Pons (tissue), 1 donor: Measurements from ENCODE around the gene NEK1.
A peak's percentile ranks its signal among the peaks of the same experiment; 100 is the strongest.

ENCODE experiments used
- DNase-seq: peaks from one replicate; pipeline ENCODE4 v3.0.0-alpha.2; 2016; ENCODE audit warnings: low spot score

The NEK1 gene, protein sequence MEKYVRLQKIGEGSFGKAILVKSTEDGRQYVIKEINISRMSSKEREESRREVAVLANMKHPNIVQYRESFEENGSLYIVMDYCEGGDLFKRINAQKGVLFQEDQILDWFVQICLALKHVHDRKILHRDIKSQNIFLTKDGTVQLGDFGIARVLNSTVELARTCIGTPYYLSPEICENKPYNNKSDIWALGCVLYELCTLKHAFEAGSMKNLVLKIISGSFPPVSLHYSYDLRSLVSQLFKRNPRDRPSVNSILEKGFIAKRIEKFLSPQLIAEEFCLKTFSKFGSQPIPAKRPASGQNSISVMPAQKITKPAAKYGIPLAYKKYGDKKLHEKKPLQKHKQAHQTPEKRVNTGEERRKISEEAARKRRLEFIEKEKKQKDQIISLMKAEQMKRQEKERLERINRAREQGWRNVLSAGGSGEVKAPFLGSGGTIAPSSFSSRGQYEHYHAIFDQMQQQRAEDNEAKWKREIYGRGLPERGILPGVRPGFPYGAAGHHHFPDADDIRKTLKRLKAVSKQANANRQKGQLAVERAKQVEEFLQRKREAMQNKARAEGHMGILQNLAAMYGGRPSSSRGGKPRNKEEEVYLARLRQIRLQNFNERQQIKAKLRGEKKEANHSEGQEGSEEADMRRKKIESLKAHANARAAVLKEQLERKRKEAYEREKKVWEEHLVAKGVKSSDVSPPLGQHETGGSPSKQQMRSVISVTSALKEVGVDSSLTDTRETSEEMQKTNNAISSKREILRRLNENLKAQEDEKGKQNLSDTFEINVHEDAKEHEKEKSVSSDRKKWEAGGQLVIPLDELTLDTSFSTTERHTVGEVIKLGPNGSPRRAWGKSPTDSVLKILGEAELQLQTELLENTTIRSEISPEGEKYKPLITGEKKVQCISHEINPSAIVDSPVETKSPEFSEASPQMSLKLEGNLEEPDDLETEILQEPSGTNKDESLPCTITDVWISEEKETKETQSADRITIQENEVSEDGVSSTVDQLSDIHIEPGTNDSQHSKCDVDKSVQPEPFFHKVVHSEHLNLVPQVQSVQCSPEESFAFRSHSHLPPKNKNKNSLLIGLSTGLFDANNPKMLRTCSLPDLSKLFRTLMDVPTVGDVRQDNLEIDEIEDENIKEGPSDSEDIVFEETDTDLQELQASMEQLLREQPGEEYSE (N-terminal part only)

DNA sequence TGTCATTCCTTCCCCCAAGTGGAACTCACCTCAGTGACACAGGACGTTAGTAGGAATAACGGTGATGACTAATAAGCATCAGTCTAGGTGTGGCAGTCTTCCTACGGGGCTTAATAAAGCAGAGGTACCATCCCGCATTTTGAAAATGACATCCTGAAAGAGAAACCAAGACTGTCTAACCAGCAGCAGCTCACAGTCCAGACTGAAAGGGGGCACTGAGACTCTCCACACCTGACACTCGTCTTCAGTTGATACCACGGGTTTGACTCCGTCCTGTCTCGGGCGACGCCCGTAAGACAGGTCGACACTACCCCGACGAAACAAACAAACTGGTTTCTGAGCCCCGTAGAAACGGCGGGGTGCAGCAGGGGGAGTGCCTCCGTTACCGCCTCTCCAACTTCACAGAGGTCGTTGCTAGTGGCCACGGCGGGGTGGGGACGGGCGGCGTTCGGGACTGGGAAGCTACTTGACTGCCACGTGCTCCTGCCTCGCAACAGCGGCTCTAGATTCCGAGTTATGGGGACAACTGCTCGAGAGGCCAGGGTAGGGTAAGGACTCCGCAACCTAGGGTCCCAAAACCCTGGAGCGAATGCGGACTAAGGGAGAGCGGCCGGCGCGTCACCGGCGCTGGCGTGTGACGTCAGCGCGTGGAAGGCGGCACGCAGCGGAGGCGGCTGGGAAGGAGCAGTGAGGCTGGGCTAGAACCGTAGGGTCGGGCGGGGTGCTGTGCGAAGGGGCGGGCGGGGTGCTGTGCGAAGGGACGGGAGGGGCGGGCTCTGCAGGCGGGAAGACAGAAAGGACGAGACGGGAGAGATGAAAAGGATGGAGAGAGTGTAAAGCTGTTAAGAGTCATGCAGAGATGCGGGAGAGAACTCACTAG lies at the start of gene NEK1:
Gene NEK1 (minus strand): TSS at position 593 of the 880 bp plus-strand sequence. CDS start 9,953 bp downstream, outside the sequence.
- DNase-seq = peak; percentile 84

- no peak for DNase-seq
Observed at GRCh38 chr4:169661761-169662160, 49.4 kb upstream of the NEK1 start.

DNA sequence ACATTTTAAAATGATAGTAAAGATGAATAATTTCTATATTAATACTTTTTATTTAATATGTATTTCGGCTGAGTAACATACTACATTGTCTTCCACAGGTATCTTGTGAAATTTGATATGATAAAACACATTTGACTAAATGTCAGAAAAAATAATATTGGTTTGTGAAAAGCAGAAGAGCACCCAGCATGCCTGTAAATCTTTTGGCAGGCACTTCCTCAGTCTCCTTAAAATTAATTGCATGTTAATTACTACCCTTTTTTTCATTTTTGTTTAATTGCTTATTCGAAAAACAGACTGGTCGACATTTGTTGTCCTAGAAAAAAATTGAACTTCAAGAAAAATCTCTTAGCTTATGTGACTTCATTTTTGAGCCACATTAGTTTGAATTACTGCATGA lies 48.5 kb upstream of the NEK1 start:
- peak; percentile 25 for DNase-seq

GRCh38 chr4:169659716-169660670 lies 47.6 kb upstream of the NEK1 start:
- DNase-seq = peak; percentile 93

DNA sequence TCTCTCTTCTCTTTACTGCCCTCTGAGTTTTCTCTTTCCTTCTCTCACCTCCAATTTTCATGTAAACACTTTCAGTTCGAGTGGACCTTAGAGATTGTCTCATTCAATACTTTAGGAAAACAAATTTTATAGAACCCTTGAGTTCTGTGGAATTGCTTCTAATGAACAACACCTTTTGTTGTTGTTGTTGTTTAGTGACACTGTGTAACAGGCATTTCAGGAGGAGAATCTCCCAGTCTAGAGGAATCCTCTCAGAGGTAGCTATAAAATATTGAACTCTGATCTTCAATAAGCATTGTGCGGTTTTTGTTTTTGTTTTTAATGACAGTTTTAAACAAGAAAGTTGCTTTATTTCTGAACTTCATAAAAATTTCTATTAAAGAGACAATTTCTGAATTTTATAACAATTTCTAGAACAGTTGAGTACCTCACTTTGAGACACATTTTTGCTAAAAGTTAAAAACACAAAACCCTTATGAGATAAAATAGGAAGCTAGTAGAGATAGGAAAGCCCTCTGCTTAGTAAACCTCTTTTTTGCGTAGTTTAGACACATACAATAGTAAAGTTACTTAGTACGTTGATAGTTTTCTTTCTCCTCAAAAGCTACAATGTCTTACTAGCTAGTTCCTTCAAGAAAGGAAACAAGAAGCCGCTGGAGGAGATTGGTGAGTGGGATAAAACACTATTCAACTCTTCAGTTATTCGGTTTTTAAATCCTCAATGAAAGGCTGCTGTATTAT lies 46.8 kb upstream of the NEK1 start:
- DNase-seq = peak; percentile 56

DNA sequence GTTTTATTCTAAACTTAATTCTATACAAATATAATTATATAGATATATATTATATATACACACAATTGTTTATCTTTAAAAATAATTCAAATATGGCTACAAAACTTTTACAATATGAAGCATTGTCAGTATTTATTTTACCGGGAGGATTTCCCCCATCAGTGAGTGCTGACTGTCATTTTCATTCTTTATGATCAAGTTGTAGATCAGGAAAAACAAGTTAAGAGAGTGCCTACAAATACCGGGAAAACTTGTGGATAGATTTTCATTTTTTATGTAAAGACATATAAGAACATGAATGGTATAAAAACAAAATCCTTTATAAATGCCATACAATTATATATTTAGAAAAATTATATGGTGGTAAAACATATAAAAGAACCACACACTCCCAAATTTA lies 45.8 kb upstream of the NEK1 start:
- DNase-seq = no peak

- DNase-seq = peak; percentile 26
Observed at GRCh38 chr4:169657470-169658107, 45.2 kb upstream of the NEK1 start.

- DNase-seq = no peak
Observed at GRCh38 chr4:169655401-169655800, 43.0 kb upstream of the NEK1 start.

- DNase-seq = no peak
Observed at GRCh38 chr4:169652535-169652934, 40.2 kb upstream of the NEK1 start.

DNA sequence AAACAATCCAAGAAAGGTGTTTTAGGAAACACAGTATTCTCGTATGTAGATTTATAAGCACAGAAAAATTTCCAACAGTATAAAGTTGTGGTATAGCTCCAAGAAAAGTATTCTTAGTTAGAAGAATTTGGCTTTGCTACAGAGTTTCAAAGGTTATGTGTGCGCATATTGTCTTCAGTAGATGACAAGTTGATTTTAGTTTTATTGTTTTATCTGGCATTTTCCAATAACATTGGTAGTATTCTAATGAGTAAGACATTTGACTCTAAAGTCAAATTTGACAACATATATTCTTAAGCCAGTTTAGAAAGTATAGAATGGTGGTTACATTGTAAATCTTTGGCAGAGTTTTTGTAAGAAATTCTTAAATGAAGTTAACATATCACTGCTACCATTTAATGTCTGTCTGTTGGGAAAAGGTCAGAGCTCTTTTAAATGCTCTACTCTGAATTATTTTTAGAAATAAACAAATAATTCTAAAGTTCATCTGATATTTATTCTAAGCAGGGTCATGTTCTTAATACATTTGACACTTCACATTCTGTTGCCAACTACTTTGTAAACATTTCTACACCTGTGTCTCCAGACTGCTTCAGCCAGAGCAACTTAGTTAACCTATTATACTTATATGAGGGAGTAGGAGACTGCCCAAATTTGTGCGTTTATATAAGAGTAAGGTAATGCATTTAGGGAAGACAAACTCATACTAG lies 38.0 kb upstream of the NEK1 start:
- DNase-seq = no peak

GRCh38 chr4:169649545-169650226 lies 37.3 kb upstream of the NEK1 start:
- peak; percentile 48 for DNase-seq

GRCh38 chr4:169645627-169646026 lies 33.2 kb upstream of the NEK1 start:
- DNase-seq = no peak

DNA sequence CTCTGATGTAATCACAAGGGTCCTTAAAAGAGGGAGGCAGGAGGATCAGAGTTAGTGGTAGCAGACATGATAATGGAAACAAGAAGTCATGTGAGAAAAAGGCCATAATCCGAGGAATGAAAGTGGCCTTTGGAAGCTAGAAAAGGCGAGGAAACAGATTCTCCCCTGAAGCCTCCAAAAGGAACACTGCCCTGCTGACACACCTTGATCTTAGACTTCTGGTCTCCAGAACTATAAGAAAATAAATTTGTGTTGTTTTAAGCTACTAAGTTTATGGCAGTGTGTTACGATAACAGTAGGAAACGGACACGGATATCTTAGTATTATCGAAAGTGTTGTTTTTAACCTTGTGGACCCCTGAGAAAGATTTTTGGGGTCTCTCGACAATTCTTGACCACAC lies 32.4 kb upstream of the NEK1 start:
- no peak for DNase-seq

- no peak for DNase-seq
Observed at GRCh38 chr4:169640261-169640870, 28.0 kb upstream of the NEK1 start.

DNA sequence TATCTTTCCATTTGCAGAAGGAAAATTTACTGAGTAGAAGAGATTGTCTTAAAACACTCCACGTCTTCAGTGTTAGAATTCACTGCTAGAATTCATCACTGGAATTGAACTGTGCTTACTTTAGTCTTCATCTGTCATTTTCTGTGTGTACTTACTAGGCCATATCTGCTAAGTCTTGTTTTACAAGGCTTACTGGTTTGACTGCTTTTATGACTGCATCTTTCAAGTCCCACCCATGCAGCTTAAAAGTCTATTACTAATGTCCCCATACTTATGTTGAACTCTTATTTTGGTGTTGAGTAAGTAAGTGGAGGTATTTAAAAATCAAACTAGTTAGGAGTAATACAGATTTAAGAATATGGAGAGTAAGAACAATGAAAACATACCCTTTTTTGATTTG lies 22.6 kb upstream of the NEK1 start:
- no peak for DNase-seq

- DNase-seq = no peak
Observed at GRCh38 chr4:169632896-169633295, 20.5 kb upstream of the NEK1 start.

- DNase-seq = no peak
Observed at GRCh38 chr4:169630069-169630468, 17.7 kb upstream of the NEK1 start.
